GM18870 (cell line): Measurements from ENCODE around the gene FOXC1.

Source experiments
- ATAC-seq: cut with Tn5 transposase; IDR thresholded peaks from one replicate; pipeline ENCODE4 v1.9.1; 2021; ENCODE audit warnings: moderate library complexity; ENCODE audit not compliant: unreplicated experiment

FOXC1 gene

DNA sequence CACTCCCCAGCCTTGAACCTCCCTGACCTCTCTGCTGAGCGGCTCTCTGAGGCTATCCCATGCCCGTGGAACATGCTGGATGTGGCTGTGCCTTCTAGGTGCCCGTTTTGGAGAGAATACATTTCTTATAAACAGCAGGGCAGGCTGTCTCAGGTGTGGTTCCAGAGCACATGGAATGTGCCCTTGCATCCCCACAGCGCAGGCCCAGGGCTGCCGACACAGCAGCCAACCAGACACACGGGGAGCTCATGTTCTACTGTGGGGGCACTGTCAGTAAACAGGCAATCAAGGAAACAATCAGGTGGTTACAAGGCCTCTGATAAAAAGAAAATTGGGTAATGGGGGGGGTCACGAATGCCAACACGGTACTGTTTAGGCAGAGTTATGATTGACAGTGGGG, 30.8 kb downstream of the FOXC1 start:
- no peak for ATAC-seq

DNA sequence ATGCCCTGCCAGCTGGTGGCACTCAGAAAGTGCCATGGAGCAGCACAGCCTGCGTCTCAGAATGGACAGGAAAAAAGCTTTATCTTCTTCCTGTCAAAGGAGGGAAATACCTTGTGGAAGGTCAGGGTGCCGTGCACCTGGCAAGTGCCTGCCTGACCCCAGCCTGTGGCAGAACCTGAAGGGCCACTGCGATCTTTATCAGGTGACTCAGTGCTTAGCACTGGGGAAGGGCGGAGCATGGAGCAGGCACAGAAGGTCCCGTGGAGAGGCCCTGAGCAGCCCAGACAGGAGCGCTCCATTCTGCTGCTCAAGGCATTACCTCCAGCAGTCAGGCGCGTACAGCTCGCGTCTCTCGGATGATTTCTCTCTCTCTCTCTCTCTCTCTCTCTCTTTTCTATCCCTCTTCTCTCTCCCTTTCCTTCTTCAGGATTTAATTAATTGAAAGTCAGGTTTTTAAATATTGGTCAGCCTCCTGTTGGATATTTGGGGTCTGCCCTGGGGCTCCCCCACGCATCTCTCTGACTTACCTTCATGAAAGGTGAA, 31.7 kb downstream of the FOXC1 start:
- ATAC-seq: no peak

DNA sequence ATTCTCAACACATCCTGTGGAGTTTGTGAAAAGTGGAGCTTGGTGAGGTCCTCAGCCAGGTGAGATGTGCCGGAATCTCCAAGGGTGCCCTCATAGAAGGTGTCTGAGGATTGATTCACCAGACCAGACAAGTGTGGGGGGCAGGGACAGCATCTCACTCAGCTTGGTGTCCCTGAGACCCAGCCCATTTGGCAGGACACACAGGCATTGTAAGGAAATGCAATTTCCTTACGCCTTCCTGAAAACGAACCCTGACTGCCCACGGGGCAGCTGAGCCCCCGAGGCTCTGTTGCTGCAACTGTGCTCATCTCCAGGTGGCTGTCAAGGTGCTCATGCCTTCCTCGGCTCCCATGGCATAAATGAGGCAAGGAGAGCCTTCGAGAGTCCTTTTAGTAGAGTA, 33.4 kb downstream of the FOXC1 start:
- ATAC-seq: no peak

DNA sequence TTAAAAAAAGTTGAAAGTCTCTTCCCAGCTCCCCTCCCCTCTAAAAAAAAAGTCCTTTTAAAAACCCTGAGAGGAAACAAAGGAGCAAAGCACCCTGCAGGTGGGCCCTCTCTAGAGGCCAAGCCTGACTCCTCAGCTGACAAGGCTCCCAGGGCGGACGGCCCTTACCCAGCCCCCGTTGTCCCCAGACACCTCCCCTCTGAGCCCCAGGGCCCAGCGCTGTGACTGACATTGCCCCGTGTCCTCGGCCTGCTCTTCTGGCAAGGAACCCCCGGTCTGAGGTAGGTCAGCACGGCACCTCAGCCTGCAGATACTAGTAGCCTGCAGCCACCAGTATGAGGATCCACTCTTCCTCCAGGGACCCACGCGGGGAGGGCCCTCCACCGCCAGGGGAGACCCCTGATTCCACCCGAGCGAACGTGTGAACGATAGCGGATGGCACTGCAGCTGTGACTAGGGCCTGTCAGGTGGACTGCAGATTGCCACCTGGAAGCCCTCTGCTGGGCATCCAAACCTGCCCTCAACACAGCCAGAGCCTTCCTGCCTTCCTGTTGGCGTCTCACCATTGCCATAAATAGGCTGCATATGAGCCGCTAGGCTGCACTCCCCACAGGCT, 34.2 kb downstream of the FOXC1 start:
- no peak for ATAC-seq

DNA sequence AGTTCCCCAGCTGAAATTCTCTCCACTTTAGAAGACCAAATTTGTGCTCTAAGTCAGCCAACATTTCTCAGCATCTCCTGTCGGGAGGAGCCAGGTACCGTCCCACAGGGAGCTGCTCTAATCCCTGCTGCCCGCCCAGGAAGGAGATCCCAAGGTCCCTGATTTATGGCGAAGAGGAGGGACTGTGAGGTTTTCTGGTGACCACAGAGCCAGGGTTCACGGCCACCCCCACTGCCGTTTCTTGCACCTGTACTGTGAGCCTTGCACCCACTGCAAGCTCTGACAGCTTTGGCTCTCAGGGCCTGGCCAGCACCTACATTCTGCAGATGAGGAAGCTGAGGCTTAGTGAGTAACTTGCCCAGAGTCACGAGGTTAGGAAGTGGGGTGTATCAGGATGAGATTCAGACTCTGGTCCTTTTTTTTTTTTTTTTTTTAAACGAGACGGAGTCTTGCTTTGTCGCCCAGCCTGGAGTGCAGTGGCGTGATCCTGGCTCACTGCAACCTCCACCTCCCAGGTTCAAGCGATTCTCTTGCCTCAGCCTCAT, 34.9 kb downstream of the FOXC1 start:
- no peak for ATAC-seq

DNA sequence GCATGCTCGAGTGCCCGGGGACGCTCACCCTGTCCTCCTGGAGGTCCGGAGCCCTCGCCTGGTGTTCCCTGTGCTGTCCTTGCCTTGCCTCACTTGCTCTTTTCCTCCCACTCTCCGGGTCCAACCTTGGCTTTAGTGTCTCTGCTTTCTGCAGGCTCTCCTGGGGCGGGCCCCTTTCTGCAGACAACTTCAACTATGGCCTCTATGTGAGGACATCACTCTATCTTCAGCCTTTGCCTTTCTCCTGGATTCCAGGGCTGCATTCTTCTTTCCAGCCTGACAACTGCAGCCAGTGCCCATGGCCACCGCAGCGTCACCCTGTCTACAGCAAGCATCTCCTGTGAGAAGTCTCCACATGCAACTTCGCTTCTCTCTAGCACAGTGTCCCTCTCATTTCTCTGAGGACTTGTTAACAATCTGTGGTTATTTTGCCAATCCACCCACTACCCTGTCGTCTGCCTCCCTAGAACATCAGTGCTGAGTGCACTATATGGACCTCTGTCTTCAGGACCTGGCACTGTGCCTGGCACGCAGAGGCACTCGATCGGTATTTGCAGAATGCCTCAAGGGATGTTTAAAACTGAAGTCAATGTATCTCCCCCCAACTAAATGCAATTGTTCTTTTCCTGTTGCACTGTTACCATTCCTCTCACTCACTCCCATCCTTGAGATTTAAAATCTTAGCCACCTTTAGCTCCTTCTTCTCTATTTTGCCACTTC, 35.9 kb downstream of the FOXC1 start:
- ATAC-seq: no peak

DNA sequence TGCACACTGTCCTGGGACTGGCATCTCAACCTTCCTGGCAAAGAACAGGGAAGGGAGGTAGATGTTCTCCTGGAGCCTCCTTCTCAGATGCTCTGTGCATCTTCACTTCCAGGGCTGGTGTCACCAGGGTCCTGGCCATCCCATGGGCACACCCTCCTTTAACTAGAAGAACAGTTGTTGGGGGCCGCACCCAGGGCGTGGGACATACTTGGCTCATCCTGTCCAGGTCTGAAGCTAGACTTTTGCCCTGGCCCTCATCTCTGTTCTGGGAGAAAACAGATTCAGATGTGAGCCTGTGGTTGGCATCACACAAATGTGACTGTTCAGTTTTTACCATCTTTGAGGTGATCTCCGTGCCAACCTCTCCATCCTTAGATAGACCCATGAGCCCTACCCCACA, 41.6 kb downstream of the FOXC1 start:
- ATAC-seq: no peak

DNA sequence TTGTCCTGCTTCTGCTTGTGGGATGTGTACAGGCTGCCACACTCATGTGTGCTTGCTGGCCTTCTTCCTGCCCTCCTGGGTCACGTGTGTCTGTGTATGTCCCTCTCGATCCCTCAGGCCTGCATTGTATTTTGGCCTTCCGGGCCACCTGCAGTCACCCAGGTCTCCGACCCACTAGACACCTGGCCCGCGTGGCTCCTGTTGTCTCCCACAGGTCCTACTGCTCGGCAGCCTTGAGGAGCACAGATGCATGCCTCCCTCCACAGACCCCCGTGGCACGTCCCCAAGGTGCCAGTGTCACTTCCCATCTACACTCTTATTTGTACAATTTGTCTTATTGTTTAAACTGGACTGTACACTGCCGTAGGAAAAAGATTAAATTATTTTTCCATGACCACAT, 43.1 kb downstream of the FOXC1 start:
- ATAC-seq: no peak

DNA sequence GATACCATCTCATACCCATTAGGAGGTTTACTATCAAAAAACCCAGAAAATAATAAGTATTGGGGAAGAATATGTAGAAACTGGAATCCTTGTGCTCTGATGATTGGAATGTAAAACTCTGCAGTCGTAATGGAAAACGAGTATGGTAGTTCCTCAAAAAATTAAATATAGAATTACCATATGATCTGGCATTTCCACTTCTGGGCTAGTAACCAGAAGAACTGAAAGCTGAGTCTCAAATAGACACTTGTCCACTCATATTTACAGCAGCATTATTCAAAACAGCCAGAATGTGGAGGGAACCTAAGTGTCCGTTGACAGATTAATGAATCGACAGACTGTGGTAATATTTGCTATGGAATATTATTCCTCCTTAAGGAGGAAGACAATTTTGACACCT, 44.3 kb downstream of the FOXC1 start:
- no peak for ATAC-seq

DNA sequence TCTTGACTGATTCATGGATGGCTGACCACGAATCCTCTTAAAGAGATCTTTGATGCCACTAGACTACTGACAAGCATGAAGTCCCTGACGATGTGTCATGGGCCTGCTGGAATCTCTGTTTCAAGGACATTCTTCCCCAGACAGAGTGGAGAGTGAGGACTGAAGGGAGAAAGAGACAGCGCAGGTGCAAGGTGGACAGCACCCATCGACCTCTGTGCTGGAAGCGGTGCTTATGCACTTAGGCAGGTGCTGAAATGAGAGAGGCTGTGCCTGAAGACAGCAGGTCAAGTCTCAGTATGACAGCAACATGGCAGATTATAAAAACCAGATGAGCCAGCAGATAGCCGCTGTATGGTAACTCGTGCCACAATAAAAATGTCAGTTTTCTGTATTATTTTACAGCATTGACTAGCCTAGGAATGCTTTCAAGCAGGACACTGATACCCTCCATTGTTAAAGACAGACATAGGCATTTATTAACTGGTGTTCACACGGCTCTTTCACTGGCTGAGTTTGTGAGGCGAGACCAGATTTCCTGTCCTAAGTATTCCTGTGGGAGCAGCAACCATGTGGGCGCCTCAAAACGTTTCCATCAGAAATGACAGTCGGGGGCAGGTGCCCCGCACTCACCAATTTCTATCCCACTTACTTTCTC, 47.5 kb downstream of the FOXC1 start:
- ATAC-seq: no peak

DNA sequence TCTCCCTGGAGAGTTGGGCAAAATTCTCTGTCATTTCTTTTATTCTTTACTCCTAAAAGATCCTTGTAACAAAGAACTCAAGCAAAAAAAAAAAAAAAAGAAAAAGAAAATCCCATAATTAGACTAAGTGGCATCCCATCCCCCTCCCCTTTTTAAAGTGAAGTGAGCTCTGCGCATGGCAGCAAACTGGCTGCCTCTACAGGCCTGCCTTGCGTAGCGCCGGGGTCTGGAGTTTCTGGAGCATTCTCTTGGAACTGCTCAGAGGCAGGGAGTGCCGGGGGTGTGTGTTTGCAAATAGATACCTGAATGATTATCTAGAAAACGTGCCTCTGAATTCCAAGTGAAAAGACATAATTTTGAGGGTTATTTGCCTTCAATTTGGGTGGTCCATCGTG, 48.1 kb downstream of the FOXC1 start:
- ATAC-seq: no peak

DNA sequence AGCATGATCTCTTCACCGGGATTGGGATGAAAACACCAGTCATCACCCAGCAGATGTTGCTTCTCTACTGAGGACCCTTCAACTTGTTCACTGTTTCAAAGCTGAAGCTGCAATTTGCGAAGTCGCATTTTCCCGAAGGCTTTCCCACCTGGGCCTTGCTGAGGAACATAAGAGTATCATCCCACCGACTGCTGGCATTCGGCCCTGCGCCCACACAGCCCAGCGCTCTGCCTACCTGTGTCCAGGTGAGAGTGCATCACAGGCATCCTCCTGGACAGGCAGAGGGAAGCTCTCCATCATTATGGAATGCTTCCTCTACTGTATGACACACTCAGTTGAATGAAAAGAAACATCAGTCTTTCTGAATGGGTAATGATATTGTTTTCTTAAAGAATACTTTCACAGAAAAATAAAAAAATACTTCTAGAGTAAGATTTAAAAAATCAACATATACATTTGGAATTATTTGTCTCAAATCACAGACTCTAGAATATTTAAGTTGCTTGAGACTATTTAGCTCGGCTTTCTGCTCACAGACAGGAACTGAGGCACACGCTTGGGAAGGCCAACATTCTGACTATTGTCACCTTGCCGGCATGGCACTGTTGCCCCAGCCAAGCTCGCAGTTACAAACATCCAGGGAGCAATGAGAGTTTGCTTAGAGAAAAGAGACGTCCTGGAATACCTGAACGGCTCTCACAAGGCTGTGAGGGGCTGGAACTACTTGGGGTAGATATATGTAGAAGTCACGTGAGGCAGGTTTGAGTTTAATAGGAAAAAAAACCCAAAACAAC, 48.7 kb downstream of the FOXC1 start:
- ATAC-seq: no peak

DNA sequence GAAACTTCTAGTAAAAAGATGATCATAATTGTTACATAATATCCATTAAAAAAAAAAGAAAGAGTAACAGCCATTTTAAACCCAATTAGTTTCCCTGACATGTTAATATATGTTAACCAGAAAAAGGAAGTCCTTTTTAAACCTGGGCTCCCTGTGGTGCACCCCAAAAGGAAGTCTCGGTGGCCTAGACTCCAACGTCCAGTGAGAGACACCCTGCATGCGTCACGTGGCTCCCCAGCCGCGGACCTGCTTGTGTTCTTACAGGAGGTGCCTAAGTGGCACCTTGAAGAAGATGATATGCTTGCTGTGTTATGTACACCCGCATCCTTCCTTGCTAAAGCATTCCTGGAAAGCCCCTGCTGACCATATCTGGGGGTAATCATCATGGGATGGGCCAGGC, 50.1 kb downstream of the FOXC1 start:
- no peak for ATAC-seq

DNA sequence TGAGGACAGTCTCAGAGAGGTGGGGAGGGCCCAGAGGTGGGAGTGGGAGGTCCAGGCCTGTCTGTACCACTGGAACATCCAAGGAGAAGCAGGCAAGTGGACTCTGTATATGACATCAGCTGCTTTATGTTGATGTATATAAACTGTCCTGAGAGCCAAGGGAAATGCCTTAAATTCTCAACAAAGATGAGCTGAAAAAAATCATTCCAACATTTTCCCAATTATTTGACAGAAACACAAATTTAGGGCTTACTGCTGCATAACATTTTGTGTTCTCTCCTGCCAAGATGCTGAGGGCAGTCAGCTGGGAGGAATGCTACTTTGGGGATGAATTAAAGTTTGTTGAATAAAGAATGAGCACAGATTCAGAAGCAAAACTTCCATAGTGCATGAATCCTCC, 52.8 kb downstream of the FOXC1 start:
- no peak for ATAC-seq
